DND-41 (cell line): Measurements from ENCODE around the gene CDCP1.

Source experiments
- EZH2 ChIP-seq: IDR thresholded peaks from 3 replicates; pipeline ENCODE4 v1.6.1; 2012; ENCODE audit warnings: borderline replicate concordance, low read depth, mild to moderate bottlenecking, moderate library complexity, low read length, inconsistent platforms; ENCODE audit not compliant: severe bottlenecking
- TF ChIP-seq, protein P1 (sequence below): IDR thresholded peaks from 2 replicates; pipeline ENCODE4 v1.5.1; 2012; ENCODE audit warnings: borderline replicate concordance, low read length, moderate library complexity, mild to moderate bottlenecking; ENCODE audit not compliant: poor library complexity, severe bottlenecking; ENCODE audit errors: extremely low read depth

DNA sequence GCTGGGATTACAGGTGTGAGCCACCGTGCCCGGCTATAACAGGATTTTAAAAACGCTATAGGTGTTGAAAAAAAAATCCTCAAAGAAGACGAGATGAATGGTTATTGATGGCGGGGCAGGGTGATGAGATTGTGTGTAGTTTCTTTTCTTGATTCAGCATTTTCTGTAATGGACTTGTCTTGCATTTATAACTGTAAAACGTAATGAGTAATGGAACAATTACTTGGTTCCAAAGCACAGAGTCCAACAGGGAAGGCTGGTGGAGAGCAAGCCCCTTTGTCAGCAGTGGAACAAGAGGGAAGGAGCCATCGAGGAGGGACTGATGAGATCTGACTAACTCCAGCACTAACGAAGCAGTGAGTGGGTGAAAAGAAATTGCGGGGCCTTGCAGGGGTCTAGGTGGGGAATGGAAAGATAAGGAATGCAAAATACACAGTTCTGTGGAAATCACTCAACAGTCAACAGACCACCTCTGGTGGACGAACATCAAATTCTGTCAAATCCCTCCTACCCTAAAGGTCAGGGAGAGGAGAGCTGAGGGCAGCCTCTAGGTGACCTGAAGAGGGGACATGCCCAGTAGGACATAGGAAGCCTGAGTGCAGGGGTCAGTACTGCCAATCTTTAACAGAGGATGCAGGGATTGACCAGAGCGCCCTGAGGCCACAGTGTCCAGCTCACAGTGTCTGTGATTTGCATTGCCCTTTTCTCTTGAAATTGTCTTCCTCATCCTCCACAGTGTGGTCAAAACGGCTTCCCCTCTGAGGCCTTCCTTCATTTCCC is 23.1 kb upstream of the CDCP1 start:
- TF ChIP-seq, protein P1, sequence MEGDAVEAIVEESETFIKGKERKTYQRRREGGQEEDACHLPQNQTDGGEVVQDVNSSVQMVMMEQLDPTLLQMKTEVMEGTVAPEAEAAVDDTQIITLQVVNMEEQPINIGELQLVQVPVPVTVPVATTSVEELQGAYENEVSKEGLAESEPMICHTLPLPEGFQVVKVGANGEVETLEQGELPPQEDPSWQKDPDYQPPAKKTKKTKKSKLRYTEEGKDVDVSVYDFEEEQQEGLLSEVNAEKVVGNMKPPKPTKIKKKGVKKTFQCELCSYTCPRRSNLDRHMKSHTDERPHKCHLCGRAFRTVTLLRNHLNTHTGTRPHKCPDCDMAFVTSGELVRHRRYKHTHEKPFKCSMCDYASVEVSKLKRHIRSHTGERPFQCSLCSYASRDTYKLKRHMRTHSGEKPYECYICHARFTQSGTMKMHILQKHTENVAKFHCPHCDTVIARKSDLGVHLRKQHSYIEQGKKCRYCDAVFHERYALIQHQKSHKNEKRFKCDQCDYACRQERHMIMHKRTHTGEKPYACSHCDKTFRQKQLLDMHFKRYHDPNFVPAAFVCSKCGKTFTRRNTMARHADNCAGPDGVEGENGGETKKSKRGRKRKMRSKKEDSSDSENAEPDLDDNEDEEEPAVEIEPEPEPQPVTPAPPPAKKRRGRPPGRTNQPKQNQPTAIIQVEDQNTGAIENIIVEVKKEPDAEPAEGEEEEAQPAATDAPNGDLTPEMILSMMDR, result no peak
- TF ChIP-seq EZH2, result no peak
